Measurements from ENCODE around the gene ISG20.

ISG20 gene

GRCh38 chr15:88638626-88639372 lies at the start of gene ISG20:
Gene ISG20 (plus strand): TSS chr15:88639016. CDS start chr15:88639367, 351 bp downstream.
- DNase-seq (ENCODE audit: low read depth), result peak; percentile 92

DNA sequence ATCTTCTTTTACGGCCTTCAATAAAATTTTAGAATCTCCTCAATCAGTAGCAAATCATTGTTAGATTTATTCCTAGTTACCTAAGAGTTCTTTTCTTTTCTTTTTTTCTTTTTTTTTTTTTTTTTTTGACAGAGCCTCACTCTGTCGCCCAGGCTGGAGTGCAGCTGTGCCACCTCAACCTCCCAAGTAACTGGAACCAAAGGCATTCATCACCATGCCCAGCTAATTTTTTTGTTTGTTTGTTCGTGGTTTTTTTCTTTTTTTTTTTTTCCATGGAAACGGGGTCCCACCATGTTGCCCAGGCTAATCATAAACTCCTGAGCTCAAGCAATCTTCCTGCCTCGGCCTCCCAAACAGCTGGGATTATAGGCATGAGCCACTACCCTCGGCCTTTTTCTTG lies 48.1 kb upstream of the ISG20 start:
- no peak for DNase-seq (ENCODE audit: low read depth)

DNA sequence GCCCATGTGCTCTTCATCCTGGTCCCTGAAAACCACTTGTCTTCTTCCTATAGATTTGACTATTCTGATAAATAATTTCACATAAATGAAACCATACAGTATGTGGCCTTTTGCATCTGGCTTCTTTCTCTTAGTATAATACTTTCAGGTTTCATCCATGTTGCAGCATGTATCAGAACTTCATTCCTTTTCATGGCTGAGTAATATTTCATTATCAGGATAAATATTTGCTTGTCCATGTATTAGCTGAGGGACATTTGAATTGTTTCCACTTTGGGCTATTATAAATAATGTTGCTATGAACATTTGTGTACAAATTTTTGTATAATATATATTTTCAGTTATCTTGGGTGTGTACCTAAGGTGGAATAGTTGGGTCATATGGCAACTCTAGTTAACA lies 47.4 kb upstream of the ISG20 start:
- DNase-seq (ENCODE audit: low read depth), result no peak

GRCh38 chr15:88603885-88604284 lies 34.9 kb upstream of the ISG20 start:
- no peak for DNase-seq (ENCODE audit: low read depth)

DNA sequence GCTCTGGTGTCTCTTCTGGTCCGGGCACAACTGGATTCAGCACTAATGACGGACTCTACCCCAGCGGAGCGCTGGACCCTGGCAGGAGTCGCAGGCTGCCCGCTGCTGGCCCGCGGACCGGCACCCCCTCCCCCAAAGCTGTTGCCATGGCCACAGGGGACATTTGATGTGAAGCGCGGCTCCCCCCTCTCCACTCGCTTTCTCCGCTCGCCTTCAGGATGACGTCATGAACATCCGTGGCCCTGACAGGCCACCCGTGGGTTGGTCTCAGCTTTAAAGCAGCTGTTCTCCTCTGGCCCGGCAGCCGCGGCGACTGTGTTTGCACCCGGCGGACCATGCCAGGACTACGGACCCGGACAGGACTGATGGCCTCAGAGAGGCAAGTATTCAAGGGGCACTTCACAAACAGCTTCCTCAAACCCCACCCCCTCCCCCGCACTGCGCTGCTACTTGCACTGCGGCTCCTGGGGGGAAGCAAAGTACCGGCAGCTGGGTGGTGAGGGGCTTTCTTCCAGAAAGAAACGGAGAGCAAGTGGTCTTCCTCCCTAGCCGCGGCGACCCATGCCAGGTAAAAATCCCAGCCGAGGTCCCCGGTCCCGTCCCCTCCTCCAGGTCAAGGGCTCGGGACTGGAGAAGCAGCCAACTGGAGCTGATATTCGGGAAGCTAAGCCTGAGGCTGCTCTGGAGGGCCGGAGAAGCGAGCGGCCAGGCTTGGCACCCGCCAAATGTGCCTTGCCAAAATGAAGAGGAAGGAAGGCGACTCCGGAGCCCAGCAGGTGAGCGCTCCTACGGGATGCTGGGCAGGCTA lies 34.2 kb upstream of the ISG20 start:
- no peak for DNase-seq (ENCODE audit: low read depth)

- DNase-seq (ENCODE audit: low read depth), result no peak
Observed at GRCh38 chr15:88605189-88606069, 33.4 kb upstream of the ISG20 start.

DNA sequence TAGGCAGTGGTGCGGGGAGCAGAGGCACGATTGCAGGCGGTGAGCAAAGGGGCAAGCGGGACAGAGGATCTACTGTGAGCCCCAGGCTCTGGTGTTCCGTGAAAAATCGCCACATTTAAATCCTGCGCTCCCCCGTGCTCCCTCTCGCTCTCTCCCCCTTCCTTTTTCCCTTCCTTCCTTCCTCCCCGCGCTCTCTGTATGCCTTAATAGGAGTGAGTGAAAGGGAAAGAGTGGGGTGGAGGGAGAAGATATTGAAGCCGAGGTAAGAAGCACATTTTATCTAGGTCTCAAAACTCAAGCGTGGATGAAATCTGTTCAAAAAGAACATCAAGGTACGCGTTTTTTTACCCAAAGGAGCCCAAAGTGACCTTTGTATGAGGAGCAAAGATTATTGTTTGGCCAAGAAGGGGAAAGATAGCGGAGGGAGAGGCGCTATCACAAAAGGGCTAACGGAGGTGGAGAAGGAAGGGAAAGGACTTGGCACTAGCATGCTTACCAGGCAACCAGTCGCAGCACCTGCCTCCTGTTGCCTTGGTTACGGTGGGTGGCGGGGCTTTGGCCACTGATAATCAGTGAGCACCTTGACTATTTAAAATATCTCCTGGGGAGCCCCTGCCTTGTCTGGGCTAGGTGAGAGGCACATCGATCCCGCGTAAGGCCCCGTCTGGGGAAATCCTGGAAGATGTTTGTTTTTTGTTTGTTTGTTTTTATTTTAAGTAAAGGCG lies 32.6 kb upstream of the ISG20 start:
- no peak for DNase-seq (ENCODE audit: low read depth)

DNA sequence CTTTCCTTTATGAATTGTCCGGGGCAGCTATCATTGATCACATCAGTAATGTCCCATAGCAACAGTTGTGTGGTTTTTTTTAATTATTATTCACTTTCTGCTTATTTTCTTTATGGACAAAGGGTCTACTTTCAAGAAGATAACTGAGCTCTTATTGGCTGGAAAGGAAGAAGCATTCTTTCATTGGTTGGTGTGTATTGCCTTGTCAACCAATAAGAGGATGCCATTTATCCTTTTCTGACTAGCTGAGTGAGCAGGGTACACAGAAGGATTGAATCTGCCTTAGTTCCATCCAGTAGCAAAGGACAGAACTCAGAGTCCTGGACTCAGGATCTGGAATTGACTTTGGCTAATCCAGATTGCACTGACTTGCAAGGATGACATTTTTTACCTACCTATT lies 30.9 kb upstream of the ISG20 start:
- no peak for DNase-seq (ENCODE audit: low read depth)

DNA sequence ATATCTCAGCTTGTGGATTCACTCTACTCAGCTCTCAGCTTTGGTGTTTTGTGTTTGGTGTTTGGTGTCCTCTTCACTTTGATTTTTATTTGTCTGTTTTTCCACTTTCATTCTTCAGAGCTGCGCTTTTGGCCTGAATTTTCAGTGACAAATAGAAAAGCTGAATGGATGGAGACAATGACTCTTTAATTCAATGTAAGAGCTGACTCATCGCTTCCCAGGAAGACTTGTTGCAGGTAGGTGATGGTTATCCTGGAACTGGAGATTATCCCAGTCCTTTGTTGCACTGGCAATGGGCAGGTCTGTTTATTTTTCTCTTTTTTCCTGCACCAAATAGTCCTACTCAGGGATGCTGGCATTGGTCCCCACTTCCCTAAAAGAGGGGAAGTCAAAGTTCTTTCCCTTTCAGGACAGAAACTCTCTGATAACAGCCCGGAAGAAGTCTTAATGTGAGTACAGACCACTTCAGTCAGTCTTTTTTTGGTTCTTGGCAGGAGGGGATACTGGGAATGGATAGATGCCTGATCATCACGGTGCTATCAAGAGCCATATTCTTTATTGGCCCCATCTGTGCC lies 30.1 kb upstream of the ISG20 start:
- no peak for DNase-seq (ENCODE audit: low read depth)

- no peak for DNase-seq (ENCODE audit: low read depth)
Observed at GRCh38 chr15:88609344-88610090, 29.3 kb upstream of the ISG20 start.

DNA sequence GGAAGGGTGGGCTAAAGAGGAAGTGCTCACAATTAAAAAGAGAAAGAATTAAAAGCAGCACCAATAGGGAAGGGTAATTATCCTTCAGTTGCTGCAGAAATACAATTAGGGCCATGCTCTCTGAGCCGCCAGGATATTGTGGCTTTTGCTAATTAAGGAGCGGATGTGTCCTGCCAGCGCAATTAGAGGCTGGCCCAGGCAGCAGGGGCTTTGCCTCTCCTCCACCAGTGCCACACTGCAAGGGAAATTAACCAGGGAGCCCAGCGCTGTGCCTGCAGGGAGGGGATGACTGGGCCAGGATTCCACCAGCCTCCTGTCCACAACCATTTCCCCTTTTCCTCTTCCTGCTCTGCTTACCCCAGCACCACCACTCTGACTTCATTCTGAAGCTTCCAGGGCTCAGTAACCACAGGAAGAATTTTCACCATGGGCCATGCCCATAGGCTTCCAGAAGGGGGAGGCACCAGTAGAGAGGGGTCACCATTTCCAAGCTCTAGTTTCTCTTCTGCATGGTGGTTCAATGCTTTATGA lies 28.1 kb upstream of the ISG20 start:
- DNase-seq (ENCODE audit: low read depth), result no peak

- no peak for DNase-seq (ENCODE audit: low read depth)
Observed at GRCh38 chr15:88612186-88612796, 26.5 kb upstream of the ISG20 start.

DNA sequence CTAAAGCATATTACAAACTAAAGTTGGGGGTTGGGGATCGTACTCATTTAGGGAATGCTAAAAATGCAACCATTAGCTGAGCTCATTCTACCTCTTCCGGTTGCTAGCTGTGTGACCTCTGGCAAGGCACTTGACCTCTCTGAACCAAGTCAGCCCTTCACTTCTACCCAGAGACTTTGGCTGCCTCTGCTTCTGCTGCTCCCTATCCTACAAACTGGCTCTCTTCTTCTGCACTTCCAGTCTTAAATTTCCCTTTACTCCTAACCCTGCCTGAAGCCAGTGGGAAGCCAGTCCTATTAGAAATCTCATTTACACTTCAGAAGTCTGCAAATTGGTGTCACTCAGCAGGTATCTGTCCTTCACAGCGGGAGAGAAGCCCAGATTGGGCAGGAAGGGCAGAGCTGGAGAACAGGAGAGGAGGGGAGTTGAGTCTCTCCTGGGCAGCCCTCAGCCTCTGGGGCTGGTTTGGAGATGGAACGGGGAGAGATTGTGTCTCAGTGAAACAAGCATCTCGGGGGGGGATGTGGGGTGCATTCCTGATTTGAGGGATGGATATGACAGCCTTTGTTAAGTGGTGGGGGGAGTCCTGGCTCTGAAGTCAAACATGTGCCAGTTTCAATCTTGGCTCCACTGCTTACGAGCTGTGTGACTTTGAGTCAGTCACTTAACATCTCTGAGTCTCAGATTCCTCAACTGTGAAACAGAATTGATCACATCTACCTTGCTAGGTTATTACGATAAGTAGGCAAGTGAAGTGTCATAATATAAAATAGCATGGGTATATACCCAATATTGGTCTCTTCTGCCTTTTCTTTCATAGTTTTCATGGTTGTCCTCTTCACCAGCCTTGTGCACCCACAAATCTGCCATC lies 25.5 kb upstream of the ISG20 start:
- DNase-seq (ENCODE audit: low read depth), result no peak

DNA sequence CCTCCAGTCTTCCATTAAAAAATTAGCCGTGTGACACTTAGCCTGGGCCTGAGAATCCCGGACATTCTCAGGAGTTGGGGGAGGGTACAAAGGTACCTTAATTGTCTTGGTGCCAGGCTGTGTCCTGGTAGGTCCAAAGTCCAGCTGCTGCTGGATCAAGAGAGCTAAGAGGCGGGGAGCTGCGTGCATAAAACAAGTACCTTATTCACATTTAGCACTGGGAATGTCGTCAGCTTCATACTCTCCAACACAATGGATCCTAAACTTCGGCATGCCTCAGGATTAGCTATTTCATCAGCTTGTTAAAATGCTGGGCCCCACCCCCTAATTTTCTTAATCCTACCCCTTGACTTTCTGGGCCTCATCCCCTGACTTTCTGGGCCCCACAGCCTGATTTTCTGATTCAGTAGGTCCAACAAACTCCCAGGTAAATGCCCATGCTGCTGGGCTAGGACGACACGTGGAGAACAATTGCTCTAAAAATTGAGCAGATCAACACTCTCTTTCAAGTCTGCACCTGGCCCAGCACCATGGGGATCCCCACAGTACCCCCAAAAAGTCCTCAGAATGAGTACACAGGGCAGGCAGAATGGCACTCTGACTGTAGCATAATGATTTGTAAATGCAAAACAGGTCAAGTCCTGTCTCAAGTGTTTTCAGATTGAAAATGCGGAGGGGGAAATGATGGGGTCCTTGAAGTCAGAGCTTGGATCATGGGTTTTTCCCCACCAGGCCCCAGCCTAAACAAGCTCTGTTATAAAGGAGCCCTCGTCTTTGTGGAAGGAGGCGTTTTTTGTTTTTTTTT lies 23.3 kb upstream of the ISG20 start:
- DNase-seq (ENCODE audit: low read depth), result no peak

GRCh38 chr15:88616240-88616639 lies 22.6 kb upstream of the ISG20 start:
- no peak for DNase-seq (ENCODE audit: low read depth)

DNA sequence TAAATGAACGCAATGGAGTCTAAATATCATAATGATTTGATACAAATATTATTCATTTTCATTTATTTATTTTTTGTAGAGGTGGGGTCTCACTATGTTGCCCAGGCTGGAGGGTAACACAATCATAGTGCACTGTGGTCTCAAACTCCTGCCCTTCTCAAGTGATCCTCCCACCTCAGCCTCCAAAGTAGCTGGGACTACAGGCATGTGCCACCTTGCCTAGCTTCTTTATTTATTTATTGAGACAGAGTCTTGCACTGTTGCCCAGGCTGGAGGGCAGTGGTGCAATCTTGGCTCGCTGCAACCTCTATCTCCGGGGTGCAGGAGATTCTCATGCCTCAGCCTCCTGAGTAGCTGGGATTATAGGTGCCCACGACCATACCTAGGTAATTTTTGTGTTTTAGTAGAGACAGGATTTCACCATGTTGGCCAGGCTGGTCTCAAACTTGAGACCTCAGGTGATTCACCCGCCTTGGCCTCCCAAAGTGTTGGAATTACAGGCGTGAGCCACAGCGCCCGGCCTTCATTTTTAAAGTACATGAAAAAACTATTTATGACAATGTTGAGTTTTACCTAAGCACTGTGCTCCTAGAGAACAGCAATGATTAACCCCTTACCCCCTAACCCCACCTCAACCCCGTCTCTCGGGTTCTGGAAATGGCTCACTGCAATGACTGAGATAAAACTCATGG lies 21.6 kb upstream of the ISG20 start:
- no peak for DNase-seq (ENCODE audit: low read depth)

- no peak for DNase-seq (ENCODE audit: low read depth)
Observed at GRCh38 chr15:88617790-88618189, 21.0 kb upstream of the ISG20 start.

DNA sequence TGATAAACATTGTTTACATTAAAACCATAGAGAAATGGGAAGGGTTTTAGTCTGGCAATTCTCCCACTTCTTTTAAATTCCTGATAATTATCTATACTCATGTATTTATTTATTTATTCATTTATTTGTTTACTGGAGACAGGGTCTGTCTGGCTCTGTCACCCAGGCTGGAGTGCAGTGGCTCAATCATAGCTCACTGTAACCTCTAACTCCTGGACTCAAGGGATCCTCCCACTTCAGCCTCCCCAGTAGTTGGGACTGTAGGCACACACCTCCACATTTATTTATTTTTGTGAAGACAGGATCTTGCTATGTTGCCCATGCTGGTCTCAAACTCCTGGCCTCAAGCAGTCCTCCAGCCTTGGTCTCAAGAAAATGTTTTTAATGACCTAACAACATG lies 20.1 kb upstream of the ISG20 start:
- DNase-seq (ENCODE audit: low read depth), result no peak

Data from activated T-cell treated with anti-CD3 and anti-CD28 coated beads for 24 hours (primary cell).